NCI-H146 treated with DMSO at 0.1 percent for 48 hours (cell line): ENCODE data around the gene KCNJ16.

ENCODE experiments used
- DNase-seq: peaks from one replicate; lab custom pipeline; 2025; ENCODE audit not compliant: unreplicated experiment; lab: John Stamatoyannopoulos, UW

KCNJ16 gene

DNA sequence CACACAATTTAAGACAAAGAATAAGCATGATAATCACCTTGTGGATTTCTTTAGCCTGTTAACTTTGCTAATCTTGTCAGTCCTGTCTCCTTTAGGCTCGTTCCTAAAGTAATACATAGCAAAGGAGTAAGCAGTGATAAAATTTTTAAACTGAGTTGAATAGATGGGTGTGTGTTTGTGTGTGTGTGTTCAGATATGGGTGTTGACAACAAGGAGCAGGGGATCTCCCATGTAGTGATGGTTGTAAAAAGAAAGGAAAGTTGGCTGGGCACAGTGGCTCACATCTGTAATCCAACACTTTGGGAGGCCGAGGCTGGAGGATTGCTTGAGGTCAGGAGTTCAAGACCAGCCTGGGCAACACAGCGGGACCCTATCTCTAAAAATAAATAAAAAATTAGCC, 49.7 kb downstream of the KCNJ16 start:
- no peak for DNase-seq

DNA sequence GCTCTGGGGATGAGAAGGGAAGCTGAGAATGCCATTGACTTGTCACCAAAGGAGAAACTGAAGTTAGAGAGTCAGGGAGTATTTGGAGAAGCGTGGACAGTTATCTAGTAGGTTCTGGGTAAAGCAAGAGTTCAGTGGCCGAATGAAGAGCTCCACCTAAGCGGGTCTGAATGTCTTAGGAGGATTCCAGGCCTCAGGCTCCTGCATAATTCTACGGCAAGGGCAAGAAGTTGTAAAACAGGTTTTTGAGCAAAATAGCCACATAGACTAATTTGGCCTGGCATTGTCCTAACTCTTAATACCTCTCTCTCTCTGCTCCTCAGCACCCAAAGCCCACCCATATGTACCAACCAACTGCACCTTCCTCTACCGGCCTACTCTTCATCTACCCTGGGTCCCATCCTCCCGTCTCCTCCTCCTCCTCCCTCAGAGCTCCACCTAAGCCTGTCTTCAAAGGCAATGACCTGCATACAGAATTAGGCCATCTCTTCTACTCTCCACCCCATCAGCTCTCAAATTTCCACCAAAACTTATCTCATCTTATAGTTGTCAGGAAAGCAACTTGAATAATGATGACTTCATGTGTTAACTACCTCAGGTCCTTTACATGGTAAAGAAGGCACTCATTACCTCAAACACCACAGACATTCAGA, 52.3 kb downstream of the KCNJ16 start:
- no peak for DNase-seq

DNA sequence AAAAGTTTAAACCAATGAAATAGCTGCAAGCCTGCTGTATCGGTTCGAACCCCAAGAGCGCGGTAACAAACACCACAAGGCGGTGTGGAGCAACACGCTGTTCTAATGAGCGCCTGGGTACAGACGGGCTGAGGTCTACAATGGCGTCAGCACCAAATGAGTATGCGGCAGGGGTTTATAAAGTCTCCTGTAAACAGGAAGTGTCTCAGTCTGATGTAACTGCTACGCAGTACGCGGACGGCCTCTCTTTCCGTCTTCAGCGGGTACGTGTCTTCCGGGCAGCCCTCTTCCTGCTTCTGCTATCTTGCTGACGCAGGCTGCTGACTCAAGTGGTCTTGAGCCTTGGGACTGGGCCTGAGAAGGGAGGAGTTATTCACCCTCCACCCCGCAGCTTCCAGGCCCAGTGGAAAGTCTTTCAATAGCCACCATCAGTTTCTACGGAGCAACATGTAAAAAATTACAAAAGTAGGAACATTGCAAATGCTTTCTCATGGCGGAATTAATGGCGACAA, 53.8 kb downstream of the KCNJ16 start:
- DNase-seq = no peak

DNA sequence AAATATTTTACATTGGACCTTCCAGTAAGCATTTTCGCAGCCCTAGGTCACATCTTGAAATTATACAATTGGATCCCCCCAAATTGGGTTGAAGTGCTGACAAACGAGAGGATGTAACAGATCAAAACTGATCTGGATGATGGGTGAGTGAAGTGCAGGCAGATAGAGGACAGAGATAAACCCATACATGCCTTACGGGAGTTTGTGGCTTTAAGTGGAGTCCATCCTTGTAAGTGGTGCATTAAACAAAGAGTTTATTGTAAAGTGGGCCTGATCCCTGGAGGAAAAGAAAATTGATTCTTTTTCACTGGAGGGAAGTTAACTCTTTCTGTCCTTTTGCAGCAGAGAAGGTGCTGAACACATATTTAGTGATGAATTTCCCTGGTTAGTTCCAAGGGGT, 55.3 kb downstream of the KCNJ16 start:
- no peak for DNase-seq

DNA sequence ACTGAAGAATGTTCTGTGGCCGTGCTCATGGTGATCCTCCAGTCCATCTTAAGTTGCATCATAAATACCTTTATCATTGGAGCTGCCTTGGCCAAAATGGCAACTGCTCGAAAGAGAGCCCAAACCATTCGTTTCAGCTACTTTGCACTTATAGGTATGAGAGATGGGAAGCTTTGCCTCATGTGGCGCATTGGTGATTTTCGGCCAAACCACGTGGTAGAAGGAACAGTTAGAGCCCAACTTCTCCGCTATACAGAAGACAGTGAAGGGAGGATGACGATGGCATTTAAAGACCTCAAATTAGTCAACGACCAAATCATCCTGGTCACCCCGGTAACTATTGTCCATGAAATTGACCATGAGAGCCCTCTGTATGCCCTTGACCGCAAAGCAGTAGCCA, 57.5 kb downstream of the KCNJ16 start:
- no peak for DNase-seq

- no peak for DNase-seq
Measured at GRCh38 chr17:70134042-70134441, 59.0 kb downstream of the KCNJ16 start.

DNA sequence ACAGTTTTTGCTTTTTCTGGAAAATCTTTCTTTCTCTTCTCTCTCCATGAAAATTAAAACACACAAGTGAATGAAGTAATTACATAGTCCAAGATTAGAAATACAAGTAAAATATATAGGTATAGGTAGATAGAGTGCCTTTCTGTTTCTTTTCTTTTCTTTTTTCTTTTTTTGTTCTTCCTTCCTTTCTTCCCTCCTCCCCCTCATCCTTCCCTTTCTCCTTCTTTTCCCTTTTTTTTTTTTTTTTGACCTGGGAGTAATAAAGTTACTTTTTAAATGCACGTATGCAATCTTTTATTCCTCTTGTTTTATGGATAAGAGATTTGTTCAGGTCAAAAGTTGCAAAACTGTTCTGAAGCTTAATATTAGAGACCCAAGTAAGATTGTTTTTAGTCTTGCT, 59.8 kb downstream of the KCNJ16 start:
- DNase-seq = no peak

- DNase-seq = no peak
Measured at GRCh38 chr17:70136131-70136530, 61.1 kb downstream of the KCNJ16 start.

DNA sequence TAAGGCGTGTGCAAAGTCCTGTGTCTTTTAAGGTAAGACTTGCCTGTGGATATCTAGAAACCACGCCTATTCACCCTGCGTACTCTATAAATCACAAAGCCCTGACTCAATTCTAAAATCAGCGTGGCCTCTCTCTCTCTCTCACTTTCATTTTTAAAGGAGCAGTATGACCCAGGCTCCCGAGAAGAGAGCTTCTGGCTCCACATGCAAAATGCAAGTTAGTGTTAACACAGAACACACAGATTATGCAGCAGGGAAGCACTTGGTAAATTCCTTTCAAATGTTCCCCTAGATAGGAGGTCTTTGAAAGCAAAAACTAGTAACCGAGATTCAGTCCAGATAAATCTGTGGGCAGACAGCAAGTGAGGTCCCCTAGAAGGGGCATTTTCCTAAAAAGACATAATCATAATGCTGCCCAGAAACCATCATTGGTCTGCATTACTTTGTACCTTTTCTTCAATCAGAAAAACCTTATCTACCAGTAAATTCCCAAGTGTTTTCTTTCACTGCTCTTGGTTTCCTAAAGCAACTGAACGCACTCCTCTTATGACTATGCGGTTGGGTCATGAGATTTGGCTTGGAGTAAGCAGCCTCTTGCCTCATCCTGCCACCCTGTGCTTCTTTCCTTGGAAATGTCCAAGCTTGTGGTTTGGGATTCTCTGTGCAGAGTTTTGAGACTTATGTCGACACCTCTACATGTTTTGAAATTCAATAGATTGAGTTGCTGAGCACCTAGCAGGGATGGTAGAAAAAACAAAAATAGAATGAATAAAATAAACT, 62.6 kb downstream of the KCNJ16 start:
- DNase-seq = no peak

DNA sequence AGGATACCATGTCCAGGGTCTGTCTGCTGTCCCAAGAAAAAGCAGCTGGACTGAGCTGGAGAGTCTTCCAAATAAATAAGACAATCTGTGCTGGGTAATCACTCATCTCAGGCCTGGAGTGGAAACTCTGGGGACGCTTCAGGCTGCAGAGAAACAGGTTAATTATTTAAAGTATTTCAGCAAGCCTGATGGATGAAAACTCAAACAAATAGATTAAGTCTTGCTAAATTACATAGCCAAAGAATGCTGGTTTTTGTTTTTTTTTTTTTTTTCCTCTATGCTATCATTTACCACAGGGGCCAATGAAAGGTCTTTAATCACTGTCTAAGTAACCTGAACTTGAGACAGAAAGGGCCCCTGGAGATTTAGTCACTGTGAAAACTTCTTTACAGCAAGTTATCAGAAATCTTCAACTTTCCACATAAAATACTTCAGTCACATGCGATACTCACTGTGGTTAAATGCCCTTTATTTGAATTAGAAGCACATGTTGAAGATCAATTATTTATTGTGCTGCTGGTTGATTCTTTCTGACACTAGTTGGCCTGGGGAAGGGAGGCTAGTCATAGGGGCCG, 63.4 kb downstream of the KCNJ16 start:
- DNase-seq = no peak

- DNase-seq = no peak
Measured at GRCh38 chr17:70139449-70139993, 64.5 kb downstream of the KCNJ16 start.

DNA sequence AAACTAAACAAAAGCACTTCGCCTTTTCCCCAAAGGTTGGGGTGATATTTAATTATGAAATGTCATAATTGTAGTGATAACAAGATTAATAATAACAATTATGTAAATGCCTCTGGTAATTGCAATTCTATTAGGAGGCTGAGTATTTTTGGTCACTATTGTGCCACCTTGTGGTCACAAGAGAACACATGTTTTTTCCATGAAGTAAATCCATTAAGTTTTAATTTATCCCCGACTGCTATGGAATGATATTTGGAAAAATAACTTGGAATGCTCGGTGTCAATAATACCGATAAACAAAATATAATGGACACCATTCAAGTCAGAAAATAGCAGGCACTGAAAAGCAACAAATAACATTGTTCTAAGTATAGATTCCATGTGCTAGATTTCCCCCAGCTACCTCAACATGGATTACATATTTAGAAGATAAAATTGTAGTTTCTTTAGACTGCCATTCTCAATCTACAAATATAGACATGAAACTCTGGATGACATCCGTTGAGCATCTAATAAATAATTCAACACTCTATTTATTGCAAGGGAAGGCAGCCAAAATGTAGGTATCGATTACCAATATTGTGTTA, 69.3 kb downstream of the KCNJ16 start:
- no peak for DNase-seq

DNA sequence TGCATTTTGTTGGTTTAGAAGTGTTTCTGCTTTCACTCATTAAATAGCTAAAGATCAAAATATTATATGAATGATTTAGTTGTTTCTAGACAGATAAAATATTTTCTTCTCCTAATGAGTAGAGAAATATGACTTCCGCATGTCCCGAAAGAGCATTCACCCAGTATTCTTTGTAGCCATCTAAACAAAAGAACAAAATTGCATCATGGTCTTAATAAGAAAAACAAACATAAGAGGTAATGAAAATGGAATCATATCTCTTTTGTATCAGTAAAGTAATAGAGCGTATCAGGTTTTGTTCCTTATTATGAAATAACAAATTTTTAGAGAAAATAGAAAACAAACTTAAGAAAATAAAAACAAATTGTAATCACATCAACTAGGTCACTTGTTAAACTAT, 78.2 kb downstream of the KCNJ16 start:
- DNase-seq = no peak

GRCh38 chr17:70157151-70157550, 82.1 kb downstream of the KCNJ16 start:
- DNase-seq = no peak

DNA sequence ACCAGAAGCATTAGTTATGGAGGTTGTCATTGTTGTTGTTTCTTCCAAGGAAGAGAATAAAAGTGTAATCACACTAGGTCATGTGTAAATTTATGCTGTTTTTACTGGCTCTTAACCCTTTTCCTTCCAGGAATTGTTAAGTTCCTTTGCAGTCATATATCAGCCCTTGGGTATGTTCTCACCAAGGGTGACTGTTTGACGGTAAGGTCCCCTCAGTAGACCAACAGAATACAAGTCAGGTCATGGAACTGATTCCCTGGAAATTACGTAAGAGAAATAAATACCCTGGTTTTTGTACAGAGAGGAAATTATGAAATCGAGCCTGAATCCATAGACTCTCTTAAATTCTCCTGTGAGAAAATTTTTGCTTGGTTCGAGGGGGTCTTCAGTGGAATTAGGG, 83.2 kb downstream of the KCNJ16 start:
- no peak for DNase-seq

- no peak for DNase-seq
Measured at GRCh38 chr17:70158591-70158990, 83.6 kb downstream of the KCNJ16 start.

DNA sequence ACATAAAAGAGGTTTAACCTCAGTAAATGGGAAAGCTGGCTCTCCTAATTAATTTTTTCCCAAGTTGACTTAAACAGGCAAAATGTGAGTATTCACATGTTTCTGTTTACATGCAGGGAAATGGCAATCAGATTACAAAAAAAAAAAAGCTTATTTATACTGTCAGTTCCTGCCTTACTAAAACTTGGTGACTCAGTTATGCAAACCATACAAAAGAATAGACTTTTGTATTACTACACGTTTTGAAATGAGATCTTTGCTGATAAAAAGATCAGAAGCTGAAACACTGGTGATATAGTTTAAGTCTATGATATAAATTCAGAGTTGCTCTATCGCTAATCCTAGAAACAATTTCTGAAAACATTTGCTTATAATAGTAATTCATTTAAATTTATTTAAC, 85.0 kb downstream of the KCNJ16 start:
- DNase-seq = no peak

DNA sequence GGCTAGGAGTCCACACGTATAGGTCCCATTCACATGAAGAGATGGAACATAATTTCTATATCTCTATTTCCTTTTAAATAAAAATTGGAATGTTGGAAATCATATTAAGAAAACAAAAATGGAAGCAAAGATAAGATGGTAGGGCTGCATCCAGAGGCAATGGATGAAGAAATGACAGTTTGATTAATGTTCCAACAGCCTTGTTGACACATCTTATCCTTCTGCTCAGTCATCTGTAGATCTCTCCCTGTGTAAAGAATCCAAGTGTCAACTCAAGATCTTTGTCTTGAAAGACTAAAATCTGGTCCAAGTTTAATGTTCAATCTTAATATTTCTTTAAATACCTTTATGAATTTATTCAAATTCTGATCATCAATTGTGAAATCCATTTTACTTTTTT, 86.5 kb downstream of the KCNJ16 start:
- DNase-seq = no peak

GRCh38 chr17:70165383-70165782, 90.4 kb downstream of the KCNJ16 start:
- DNase-seq = no peak

- DNase-seq = no peak
Measured at GRCh38 chr17:70166615-70167014, 91.6 kb downstream of the KCNJ16 start.
